Measurements from ENCODE around the gene OVAAL. TPM values are rescaled to one million over a fixed set of nuclear protein-coding genes. Genes with fewer than 3 reads are reported as not detected.
A peak's percentile ranks its signal among the peaks of the same experiment; 100 is the strongest.

The OVAAL gene
- total and polyA plus RNA-seq, 2 donors (not counting 3 experiments of a cell fraction or from before 2014, with no cell fraction given), result 0.04 TPM; not detected in 1

DNA sequence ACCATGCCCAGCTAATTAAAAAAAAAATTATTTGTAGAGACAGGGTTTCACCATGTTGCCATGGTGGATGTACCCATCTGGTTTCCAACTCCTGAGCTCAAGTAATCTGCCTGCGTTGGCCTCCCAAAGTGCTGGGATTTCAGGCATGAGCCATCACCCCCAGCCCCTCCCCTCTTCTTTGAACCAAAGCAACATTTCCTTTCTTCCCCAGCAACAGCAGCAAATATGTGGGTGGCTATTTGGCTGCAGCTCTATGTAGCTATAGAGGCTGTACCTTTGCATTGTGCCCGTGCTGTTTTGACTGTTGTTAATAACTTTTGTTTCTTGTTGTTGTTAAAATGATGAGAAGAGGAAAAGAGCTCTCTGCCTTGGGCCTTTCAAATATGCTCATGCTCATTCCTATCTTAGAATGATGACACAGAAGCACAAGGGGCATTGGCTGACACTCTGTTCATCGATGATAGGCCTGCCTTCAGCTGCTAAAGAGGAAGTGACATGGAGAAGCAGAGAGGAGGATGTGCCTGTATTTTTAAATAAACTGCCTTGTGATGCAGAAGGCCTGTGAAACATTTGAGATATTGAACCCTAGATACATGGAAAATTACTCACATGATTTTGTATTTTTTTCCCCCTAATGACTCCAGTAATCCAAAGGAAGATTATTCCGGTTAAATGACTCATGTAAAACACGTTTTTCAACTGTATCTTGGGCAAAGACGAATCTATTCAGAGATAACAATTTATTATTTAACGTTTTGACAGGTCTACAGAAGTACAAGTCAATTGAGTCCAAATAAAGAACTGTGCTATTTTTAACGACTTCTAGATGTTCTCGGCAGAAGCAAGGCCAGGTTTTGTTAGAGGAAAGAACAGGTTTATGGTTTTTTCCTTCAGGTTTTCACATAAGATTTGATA lies 52.5 kb downstream of the OVAAL start:
- no peaks in the 10 kb centered on the region for H3K9me3 ChIP-seq (replicated peaks; ENCODE audit: control insufficient read depth, insufficient read depth, low read length)
- FAIRE-seq (no peak), DNase-seq (ENCODE audit: low read depth, low spot score) (peak; percentile 14)
- no peaks in the 10 kb centered on the region for H4K20me1 ChIP-seq (replicated peaks; ENCODE audit: control insufficient read depth, extremely low read depth, insufficient read depth, low read length)
- no TSS peak for BruUV-seq (replicated peaks)
- ChIA-PET CTCF (interaction anchor here (0.7 kb wide), 1 partner anchor 78 kb away, joined by 3 read pairs; no protein-coding TSS in a partner anchor), POLR2A (no interaction called here)
- peaks cover 0 to 5% of the 10 kb centered on the region in 2 experiments for H3K27me3 ChIP-seq (ENCODE audit: control insufficient read depth in 2 of 2, insufficient read depth in 2 of 2, low read length in 2 of 2)
- no peaks in the 10 kb centered on the region for H3K4me1 ChIP-seq (ENCODE audit: control insufficient read depth, extremely low read depth, insufficient read depth, low read length)
- TF ChIP-seq, protein P1, sequence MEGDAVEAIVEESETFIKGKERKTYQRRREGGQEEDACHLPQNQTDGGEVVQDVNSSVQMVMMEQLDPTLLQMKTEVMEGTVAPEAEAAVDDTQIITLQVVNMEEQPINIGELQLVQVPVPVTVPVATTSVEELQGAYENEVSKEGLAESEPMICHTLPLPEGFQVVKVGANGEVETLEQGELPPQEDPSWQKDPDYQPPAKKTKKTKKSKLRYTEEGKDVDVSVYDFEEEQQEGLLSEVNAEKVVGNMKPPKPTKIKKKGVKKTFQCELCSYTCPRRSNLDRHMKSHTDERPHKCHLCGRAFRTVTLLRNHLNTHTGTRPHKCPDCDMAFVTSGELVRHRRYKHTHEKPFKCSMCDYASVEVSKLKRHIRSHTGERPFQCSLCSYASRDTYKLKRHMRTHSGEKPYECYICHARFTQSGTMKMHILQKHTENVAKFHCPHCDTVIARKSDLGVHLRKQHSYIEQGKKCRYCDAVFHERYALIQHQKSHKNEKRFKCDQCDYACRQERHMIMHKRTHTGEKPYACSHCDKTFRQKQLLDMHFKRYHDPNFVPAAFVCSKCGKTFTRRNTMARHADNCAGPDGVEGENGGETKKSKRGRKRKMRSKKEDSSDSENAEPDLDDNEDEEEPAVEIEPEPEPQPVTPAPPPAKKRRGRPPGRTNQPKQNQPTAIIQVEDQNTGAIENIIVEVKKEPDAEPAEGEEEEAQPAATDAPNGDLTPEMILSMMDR (IDR thresholded peaks at IDR 0.05; ENCODE audit: extremely low read depth in 1 of 2, insufficient read depth in 1 of 2, low read depth in 1 of 2, low read length in 2 of 2), result no peak
- TF ChIP-seq EZH2 (IDR thresholded peaks at IDR 0.05; ENCODE audit: borderline replicate concordance, low read depth, low read length, severe bottlenecking) (no peak), GATA2 (IDR thresholded peaks at IDR 0.05; ENCODE audit: insufficient read depth, insufficient read length, low read depth, low read length) (no peak), POLR2AphosphoS5 (IDR thresholded peaks at IDR 0.05; ENCODE audit: insufficient read depth, low read depth, low read length) (no peak), POLR2A (IDR thresholded peaks at IDR 0.05; ENCODE audit: low read depth, low read length) (no peak), JUN (IDR thresholded peaks at IDR 0.05; ENCODE audit: borderline replicate concordance, insufficient read depth, insufficient read length, low read depth) (no peak), MYC (IDR thresholded peaks at IDR 0.05; ENCODE audit: low read depth, low read length) (no peak), FOS (IDR thresholded peaks at IDR 0.05; ENCODE audit: borderline replicate concordance, insufficient read depth, low read length) (no peak)
- TF ChIP-seq, protein P2, sequence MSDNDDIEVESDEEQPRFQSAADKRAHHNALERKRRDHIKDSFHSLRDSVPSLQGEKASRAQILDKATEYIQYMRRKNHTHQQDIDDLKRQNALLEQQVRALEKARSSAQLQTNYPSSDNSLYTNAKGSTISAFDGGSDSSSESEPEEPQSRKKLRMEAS (IDR thresholded peaks at IDR 0.05; ENCODE audit: insufficient read depth, insufficient read length), result no peak
- intact Hi-C loops (cut with micrococcal nuclease), result no loop called here
- no peaks in the 10 kb centered on the region for H3K79me2 ChIP-seq (ENCODE audit: control insufficient read depth, insufficient read depth, low read length)
- no peak overlapping the region for H3K4me3 ChIP-seq (replicated peaks in 1 of 3; ENCODE audit: insufficient read depth in 1 of 3, low read depth in 1 of 3, low read length in 3 of 3)
- dilution Hi-C loops (cut with MboI; ENCODE audit: extremely low pct_ligation_motif_present, low sequenced_read_pairs), result no loop called here
- no peaks in the 10 kb centered on the region for H3K36me3 ChIP-seq (ENCODE audit: control insufficient read depth in 2 of 2, extremely low read depth in 1 of 2, insufficient read depth in 2 of 2, low read length in 2 of 2)
- H3K9ac ChIP-seq (replicated peaks; ENCODE audit: extremely low read depth, insufficient read depth, low read length), result no peak overlapping the region
- H2AFZ ChIP-seq (ENCODE audit: low read depth, low read length), result no peak overlapping the region
- no peaks in the 10 kb centered on the region for H3K9me1 ChIP-seq (replicated peaks; ENCODE audit: control insufficient read depth, extremely low read depth, insufficient read depth, low read length)
- H3K27ac ChIP-seq (ENCODE audit: insufficient read depth, low read depth, low read length), result no peak overlapping the region
- no peak overlapping the region for H3K4me2 ChIP-seq (ENCODE audit: insufficient read depth, low read length)
